ENCODE data around the gene CTNNA1. TPM values are rescaled to one million over a fixed set of nuclear protein-coding genes. Genes with fewer than 3 reads are reported as not detected.
A peak's percentile ranks its signal among the peaks of the same experiment; 100 is the strongest.
"Not testable (repeated sequence)": the region's sequence is repeated elsewhere in the genome, so short reads cannot be mapped to it uniquely, and the experiment has no call there.

Gene CTNNA1
- total RNA-seq, 4 donors from 2014 or later, result 256 to 405 (median 341) TPM

DNA sequence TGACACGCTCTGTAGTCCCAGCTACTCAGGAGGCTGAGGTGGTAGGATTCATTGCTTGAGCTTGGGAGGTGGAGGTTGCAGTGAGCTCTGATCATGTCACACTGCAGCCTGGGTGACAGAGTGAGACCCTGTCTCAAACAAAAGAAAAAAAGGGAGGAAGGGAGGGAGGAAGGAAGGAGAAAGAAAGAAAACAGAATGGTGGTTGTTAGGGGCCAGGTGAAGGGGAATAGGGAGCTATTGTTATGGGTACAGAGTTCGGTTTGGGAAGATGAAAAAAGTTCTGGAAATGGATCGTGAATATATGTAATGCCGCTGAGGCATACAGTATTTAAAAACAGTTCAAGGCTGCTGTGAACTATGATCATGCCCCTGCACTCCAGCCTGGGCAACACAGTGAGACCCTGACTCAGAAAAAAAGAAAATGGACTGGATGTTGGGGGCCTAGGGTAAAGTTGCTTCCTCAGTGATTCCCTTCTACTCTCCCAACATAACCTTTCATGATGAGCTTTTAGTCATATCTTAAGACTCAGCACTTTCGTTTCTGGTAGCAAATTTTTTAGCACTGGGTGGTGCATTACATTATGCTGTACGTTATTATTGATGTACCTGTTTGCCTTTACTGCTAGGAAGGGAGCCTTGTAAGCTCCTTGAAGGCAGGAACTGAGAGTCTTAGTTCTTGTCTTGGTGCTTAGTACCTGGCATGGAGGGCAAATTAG lies 4.0 kb downstream of the CTNNA1 start:
- intact Hi-C loops (cut with DNase I), result no loop called here
- peaks cover 6 to 16% of the 10 kb centered on the region in 2 donors for H3K36me3 ChIP-seq
- H3K4me1 ChIP-seq, result peaks cover 36 to 44% of the 10 kb centered on the region in 2 donors
- TF ChIP-seq POLR2A (IDR thresholded peaks at IDR 0.05), result no peak
- TF ChIP-seq, protein P1, sequence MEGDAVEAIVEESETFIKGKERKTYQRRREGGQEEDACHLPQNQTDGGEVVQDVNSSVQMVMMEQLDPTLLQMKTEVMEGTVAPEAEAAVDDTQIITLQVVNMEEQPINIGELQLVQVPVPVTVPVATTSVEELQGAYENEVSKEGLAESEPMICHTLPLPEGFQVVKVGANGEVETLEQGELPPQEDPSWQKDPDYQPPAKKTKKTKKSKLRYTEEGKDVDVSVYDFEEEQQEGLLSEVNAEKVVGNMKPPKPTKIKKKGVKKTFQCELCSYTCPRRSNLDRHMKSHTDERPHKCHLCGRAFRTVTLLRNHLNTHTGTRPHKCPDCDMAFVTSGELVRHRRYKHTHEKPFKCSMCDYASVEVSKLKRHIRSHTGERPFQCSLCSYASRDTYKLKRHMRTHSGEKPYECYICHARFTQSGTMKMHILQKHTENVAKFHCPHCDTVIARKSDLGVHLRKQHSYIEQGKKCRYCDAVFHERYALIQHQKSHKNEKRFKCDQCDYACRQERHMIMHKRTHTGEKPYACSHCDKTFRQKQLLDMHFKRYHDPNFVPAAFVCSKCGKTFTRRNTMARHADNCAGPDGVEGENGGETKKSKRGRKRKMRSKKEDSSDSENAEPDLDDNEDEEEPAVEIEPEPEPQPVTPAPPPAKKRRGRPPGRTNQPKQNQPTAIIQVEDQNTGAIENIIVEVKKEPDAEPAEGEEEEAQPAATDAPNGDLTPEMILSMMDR (IDR thresholded peaks at IDR 0.05), result no peak
- whole genome bisulfite sequencing, 2 donors, result 88 to 93% methylated on average over 6 of the region's 6 CpGs
- no peak overlapping the region for H3K27ac ChIP-seq
- H3K9me3 ChIP-seq, result no peaks in the 10 kb centered on the region
- DNase-seq, result no peak
- H3K27me3 ChIP-seq, result no peaks in the 10 kb centered on the region
- H3K4me3 ChIP-seq (replicated peaks in 1 of 3), result no peak overlapping the region

GRCh38 chr5:138760448-138761110 lies 7.4 kb downstream of the CTNNA1 start:
- peak; percentile 15 to 23 for DNase-seq
- intact Hi-C loops (cut with DNase I), result no loop called here
- Histone ChIP-seq H3K27me3 (no peaks in the 10 kb centered on the region), H3K9me3 (no peaks in the 10 kb centered on the region), H3K4me1 (peaks cover 26 to 46% of the 10 kb centered on the region in 2 donors), H3K27ac (peak overlapping the region in 2 of 3 donors; percentile 27 to 31), H3K36me3 (peaks cover 6 to 16% of the 10 kb centered on the region in 2 donors), H3K4me3 (replicated peaks in 1 of 3) (no peak overlapping the region)
- TF ChIP-seq, protein P1 (IDR thresholded peaks at IDR 0.05), result no peak
- TF ChIP-seq POLR2A (IDR thresholded peaks at IDR 0.05), result no peak
- 65 to 72% methylated on average over 11 of the region's 11 CpGs for WGBS, 2 donors

- DNase-seq; H3K4me3 ChIP-seq (replicated peaks in 1 of 3); H3K27me3 ChIP-seq; H3K9me3 ChIP-seq; intact Hi-C loops (cut with DNase I): not testable (repeated sequence)
- peaks cover 6 to 16% of the 10 kb centered on the region in 2 donors for H3K36me3 ChIP-seq
- 55 to 57% methylated on average over 7 of the region's 7 CpGs for WGBS, 2 donors
- H3K4me1 ChIP-seq, result peaks cover 26 to 46% of the 10 kb centered on the region in 2 donors
- H3K27ac ChIP-seq, result peak overlapping the region in 2 of 3 donors; percentile 27 to 31
These were observed 7.9 kb downstream of the CTNNA1 start for GRCh38 chr5:138761115-138761514.

- H3K27me3 ChIP-seq; intact Hi-C loops (cut with DNase I); H3K9me3 ChIP-seq; H3K4me3 ChIP-seq (replicated peaks in 1 of 3): not testable (repeated sequence)
- Histone ChIP-seq H3K27ac (peak overlapping the region in 1 of 3 donors; percentile 27), H3K4me1 (peaks cover 25 to 47% of the 10 kb centered on the region in 2 donors), H3K36me3 (peaks cover 6 to 16% of the 10 kb centered on the region in 2 donors)
- WGBS, 2 donors, result 52 to 65% methylated on average over 6 of the region's 6 CpGs
- DNase-seq, result peak in 1 of 2 donors; percentile 15
These were observed 8.4 kb downstream of the CTNNA1 start for GRCh38 chr5:138761670-138762069.

GRCh38 chr5:138762110-138762509 lies 8.9 kb downstream of the CTNNA1 start:
- no peak for DNase-seq
- Histone ChIP-seq H3K4me3 (replicated peaks in 1 of 3) (no peak overlapping the region), H3K27me3 (no peaks in the 10 kb centered on the region), H3K27ac (peak overlapping the region in 1 of 3 donors; percentile 27), H3K36me3 (peaks cover 6 to 16% of the 10 kb centered on the region in 2 donors), H3K9me3 (no peaks in the 10 kb centered on the region), H3K4me1 (peaks cover 21 to 49% of the 10 kb centered on the region in 2 donors)
- TF ChIP-seq, protein P1 (IDR thresholded peaks at IDR 0.05), result no peak
- TF ChIP-seq POLR2A (IDR thresholded peaks at IDR 0.05), result no peak
- 54 to 63% methylated on average over 1 of the region's 1 CpG for WGBS, 2 donors
- intact Hi-C loops (cut with DNase I), result no loop called here

Measured in thyroid gland (tissue), 4 donors.